Measurements from ENCODE around the gene PPT1. TPM values are rescaled to one million over a fixed set of nuclear protein-coding genes. Genes with fewer than 3 reads are reported as not detected.
A peak's percentile ranks its signal among the peaks of the same experiment; 100 is the strongest.

The PPT1 gene
- total RNA-seq: 100 to 1,000 TPM in 2 of 3 donors, 10 to 100 TPM in 1; 84.0 to 126 (median 108) TPM

DNA sequence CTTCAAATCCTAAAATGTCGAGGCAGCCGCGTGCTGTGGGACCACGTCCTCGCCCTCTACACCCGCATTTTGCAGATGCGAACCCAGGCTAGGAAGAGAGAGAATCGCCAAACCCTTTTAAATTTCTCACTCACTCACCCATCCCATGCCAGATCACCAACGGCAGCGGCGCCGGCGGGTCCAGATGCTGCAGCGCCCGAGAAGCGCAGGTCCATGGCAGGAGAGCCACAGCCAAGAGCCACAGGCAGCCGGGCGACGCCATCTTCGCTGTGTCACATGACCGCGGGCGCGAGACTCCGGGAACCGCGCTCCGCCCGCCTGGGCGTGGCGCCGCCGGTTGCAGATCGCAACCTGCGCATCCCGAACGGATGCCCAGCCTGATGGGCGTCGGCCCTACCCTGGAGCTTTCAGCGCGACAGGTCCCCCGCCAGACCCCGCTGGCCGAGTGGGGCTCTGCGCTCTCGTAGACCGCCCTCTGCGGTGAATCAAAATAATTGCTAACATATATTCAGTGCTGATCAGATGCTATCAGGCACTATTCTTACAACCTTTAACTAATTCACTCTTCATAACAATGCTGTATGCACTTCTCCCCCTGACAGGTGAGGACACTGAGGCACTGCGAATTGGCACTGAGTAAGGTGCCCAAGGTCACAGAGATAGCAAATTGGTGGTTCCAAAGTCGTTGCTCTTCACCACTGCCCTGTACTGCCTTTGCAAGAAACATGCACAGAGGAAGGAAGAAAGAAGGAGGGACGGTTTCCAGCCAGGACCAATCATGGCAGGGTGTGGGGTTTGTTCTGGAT lies at the start of gene PPT1:
Gene PPT1, minus strand, starts transcription at position 276 of the 806 bp plus-strand sequence. Its CDS starts 14 bp downstream, at position 262.
- H3K27me3 ChIP-seq: no peaks in the 10 kb centered on the region
- peak within 1 kb of the TSS; percentile 66 to 75 for H3K27ac ChIP-seq
- DNase-seq (ENCODE audit: low spot score in 2 of 2): peak; percentile 61 to 77
- H3K4me3 ChIP-seq: peak within 1 kb of the TSS; percentile 61 to 94 (median 74)
- TF ChIP-seq POLR2AphosphoS5 (IDR thresholded peaks at IDR 0.05): peak in 2 of 3 donors; percentile 47 to 62
- no peak for TF ChIP-seq POLR2A (IDR thresholded peaks at IDR 0.05)
- H3K36me3 ChIP-seq: no peaks in the 10 kb centered on the region
- H3K9me3 ChIP-seq: no peaks in the 10 kb centered on the region
- intact Hi-C loops (cut with DNase I; ENCODE audit: low total_unique reads): no loop called here
- H3K4me1 ChIP-seq: no peaks in the 10 kb centered on the region

DNA sequence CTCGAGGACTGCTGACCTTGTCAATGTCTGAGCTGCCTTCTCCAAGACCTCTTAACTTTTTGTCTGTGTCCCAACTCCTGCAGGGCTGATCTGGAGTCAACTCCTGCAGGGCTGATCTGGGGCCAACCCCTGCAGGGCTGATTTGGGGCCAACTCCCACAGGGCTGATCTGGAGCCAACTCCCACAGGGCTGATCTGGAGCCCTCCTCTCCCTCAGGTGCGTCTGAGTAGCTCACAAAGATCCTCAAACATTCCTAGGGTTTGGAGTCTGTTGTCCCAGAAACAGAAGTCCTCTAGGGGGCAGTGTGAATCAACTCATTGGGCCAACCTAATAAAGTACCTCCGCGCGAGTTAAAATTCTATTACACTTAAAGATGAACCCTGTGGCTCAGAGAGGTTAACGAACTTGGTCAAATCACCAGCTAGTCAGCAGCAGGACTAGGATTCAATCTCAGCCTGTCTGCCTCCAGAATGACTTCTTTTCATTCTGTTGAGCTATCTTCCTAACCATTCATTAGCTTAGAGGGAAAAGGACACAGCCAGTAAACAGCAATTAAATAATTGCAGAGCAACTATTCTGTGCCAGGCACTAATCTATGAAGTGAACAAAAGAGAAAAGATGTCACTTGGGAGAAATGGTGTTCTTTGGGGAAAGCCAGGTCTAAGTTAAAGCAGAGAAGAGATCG lies 47.0 kb upstream of the PPT1 start:
- no peaks in the 10 kb centered on the region for H3K9me3 ChIP-seq
- H3K27me3 ChIP-seq: no peaks in the 10 kb centered on the region
- H3K4me3 ChIP-seq: no peak overlapping the region
- peak in 1 of 2 donors; percentile 31 for DNase-seq (ENCODE audit: low spot score in 2 of 2)
- intact Hi-C loops (cut with DNase I; ENCODE audit: low total_unique reads): no loop called here
- no peak overlapping the region for H3K27ac ChIP-seq
- no peaks in the 10 kb centered on the region for H3K4me1 ChIP-seq
- H3K36me3 ChIP-seq: no peaks in the 10 kb centered on the region
- TF ChIP-seq POLR2A (IDR thresholded peaks at IDR 0.05): no peak
- TF ChIP-seq, protein P1, sequence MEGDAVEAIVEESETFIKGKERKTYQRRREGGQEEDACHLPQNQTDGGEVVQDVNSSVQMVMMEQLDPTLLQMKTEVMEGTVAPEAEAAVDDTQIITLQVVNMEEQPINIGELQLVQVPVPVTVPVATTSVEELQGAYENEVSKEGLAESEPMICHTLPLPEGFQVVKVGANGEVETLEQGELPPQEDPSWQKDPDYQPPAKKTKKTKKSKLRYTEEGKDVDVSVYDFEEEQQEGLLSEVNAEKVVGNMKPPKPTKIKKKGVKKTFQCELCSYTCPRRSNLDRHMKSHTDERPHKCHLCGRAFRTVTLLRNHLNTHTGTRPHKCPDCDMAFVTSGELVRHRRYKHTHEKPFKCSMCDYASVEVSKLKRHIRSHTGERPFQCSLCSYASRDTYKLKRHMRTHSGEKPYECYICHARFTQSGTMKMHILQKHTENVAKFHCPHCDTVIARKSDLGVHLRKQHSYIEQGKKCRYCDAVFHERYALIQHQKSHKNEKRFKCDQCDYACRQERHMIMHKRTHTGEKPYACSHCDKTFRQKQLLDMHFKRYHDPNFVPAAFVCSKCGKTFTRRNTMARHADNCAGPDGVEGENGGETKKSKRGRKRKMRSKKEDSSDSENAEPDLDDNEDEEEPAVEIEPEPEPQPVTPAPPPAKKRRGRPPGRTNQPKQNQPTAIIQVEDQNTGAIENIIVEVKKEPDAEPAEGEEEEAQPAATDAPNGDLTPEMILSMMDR (IDR thresholded peaks at IDR 0.05): peak; percentile 56 to 77 (median 66)
- no peak for TF ChIP-seq POLR2AphosphoS5 (IDR thresholded peaks at IDR 0.05)

DNA sequence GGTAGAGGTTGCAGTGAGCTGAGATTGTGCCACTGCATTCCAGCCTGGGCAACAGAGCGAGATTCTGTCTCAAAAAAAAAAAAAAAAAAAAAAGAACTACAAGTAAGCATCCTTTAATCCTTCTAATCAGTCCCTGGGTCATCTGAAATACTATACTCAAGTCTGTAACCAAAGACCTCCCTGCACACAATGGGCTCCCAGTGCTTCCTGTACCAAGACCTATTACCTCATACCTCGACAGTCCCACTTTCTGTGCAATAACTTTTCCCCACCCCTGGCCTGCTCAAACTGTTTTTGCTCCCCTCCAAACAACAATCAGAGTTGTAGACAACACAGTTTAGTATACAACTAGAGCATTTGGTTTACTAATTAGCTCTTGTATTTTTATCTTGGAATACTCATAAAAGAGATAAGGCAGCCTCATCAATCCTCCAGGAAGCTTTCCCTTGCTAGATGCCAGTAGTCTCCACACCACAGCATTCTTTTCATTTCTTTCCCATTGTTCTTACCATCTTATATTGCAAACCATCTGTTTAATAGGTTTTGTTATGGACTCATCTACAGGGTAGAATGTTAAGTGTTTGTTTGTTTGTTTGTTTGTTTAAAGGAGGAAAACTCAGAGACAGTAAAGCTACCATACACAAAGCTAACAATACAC lies 45.0 kb upstream of the PPT1 start:
- Histone ChIP-seq H3K27ac (no peak overlapping the region), H3K27me3 (no peaks in the 10 kb centered on the region), H3K9me3 (no peaks in the 10 kb centered on the region), H3K4me3 (no peak overlapping the region), H3K4me1 (no peaks in the 10 kb centered on the region), H3K36me3 (no peaks in the 10 kb centered on the region)
- intact Hi-C loops (cut with DNase I; ENCODE audit: low total_unique reads): no loop called here
- no peak for DNase-seq (ENCODE audit: low spot score in 2 of 2)
- TF ChIP-seq, protein P1 (IDR thresholded peaks at IDR 0.05): no peak
- TF ChIP-seq POLR2AphosphoS5 (IDR thresholded peaks at IDR 0.05): no peak
- no peak for TF ChIP-seq POLR2A (IDR thresholded peaks at IDR 0.05)

DNA sequence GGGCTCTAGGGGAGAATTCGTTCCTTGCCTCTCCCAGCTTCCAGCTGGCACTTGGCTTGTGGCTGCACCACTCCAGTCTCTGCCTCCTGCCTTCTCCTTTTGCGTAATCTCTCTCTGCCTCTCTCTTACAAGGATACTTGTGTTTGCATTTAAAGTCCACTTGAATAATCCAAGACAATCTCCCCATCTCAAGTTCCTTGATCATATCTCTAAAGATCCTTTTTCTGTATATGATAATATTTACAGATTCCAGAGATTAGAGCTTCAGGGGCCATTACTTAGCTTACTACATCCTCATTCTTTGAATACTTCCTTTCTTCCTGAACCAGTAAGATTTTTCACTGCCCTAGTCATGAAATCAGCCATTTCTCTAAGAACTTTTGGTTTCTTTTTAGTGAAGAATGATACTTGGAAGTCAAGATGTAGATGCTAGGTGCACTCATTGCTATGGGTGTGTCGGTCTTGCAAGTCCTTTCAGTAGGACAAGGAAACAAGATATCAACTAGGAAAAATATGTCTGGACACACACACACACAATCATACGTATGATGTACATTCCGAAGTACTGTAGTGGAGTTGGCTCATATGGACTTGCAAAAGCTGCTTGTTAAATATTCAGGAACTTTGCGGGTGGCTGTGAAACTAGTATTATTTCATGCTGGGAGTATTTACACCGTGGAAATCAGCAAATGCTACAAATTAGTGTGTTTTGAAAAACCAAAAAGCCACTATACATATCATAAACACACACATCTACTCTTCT lies 43.3 kb upstream of the PPT1 start:
- DNase-seq (ENCODE audit: low spot score in 2 of 2): no peak
- TF ChIP-seq POLR2A (IDR thresholded peaks at IDR 0.05) (no peak), POLR2AphosphoS5 (IDR thresholded peaks at IDR 0.05) (no peak)
- TF ChIP-seq, protein P1 (IDR thresholded peaks at IDR 0.05): no peak
- intact Hi-C loops (cut with DNase I; ENCODE audit: low total_unique reads): no loop called here

DNA sequence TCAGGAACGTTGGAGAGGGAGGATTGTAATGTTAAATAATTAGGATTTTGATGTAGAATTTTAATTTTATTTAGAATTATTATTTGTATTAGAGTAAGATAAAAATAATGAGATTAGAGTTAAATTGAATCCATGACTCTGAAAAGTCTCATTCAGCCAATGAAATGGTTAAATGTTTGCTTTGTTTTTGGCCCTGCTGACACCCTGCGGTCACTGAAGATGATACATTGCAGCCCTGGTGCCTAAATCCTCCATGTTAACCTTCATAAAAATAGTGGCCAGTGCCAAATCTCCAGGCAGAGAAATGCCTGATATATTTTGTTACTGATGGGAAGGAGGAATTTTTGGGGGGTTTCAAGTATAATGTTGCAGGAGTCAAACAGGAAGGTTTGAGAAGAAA lies 36.8 kb upstream of the PPT1 start:
- no peaks in the 10 kb centered on the region for H3K9me3 ChIP-seq
- no peak for TF ChIP-seq POLR2A (IDR thresholded peaks at IDR 0.05)
- TF ChIP-seq POLR2AphosphoS5 (IDR thresholded peaks at IDR 0.05): no peak
- TF ChIP-seq, protein P1 (IDR thresholded peaks at IDR 0.05): no peak
- H3K36me3 ChIP-seq: no peaks in the 10 kb centered on the region
- no peak for DNase-seq (ENCODE audit: low spot score in 2 of 2)
- intact Hi-C loops (cut with DNase I; ENCODE audit: low total_unique reads): no loop called here
- H3K4me3 ChIP-seq: no peak overlapping the region
- H3K27me3 ChIP-seq: peaks cover 0 to 4% of the 10 kb centered on the region in 2 donors
- H3K27ac ChIP-seq: no peak overlapping the region
- no peaks in the 10 kb centered on the region for H3K4me1 ChIP-seq

More for the DNA sequence above, 43.3 kb upstream of the PPT1 start:
- H3K27ac ChIP-seq: peak overlapping the region; percentile 16 to 19
- no peaks in the 10 kb centered on the region for H3K4me1 ChIP-seq
- H3K9me3 ChIP-seq: no peaks in the 10 kb centered on the region
- H3K36me3 ChIP-seq: no peaks in the 10 kb centered on the region
- H3K4me3 ChIP-seq: no peak overlapping the region
- no peaks in the 10 kb centered on the region for H3K27me3 ChIP-seq
